GM18909 (cell line): ENCODE results near the gene DOCK9.
A peak's percentile ranks its signal among the peaks of the same experiment; 100 is the strongest.

ENCODE experiments used
- ATAC-seq: cut with Tn5 transposase; IDR thresholded peaks from one replicate; pipeline ENCODE4 v1.9.1; 2021; ENCODE audit warnings: mild to moderate bottlenecking; ENCODE audit not compliant: unreplicated experiment, poor library complexity

The DOCK9 gene

GRCh38 chr13:98866882-98867281 is 111.0 kb downstream of the DOCK9 start:
- ATAC-seq = no peak

GRCh38 chr13:98860491-98860890 is 117.4 kb downstream of the DOCK9 start:
- no peak for ATAC-seq

DNA sequence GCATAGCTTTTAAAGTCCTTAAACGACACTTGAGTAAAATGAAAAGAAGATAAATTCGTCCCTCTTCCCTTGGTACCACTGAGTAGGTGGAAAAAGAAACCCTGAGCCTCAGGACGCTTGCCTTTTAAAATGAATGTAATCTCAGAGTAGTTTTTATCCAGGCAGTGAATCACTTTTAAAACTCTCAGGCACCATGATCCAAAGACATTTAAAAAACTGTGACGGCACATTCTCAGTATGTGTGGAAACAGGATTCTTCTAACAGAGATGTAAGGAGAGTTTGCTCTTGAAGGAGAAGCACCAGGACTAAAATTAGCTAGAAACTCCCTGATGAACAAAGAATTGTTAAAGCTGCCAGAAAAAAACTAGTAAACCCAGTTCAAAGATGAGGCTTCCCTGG is 119.7 kb downstream of the DOCK9 start:
- no peak for ATAC-seq

DNA sequence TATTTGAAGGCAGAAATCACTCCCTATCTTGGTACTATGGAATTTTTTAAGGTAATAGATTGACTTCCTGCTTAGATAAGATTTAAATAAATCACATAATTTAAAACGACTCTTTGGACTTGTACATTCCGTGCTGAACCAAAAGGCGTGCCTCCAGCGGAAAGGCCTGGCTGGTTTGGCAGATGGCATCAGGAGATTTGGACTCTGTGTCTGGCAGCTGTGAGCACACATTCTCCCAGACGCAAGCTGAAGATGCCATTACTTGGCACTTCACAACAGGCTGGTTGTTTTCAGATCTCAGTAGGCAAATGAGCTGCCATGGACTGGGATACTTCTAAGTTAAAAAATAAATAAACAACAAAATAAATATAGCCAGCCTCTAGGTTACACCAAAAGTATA is 120.9 kb downstream of the DOCK9 start:
- ATAC-seq = no peak

- ATAC-seq = no peak
These were observed 123.4 kb downstream of the DOCK9 start for GRCh38 chr13:98854448-98854847.

DNA sequence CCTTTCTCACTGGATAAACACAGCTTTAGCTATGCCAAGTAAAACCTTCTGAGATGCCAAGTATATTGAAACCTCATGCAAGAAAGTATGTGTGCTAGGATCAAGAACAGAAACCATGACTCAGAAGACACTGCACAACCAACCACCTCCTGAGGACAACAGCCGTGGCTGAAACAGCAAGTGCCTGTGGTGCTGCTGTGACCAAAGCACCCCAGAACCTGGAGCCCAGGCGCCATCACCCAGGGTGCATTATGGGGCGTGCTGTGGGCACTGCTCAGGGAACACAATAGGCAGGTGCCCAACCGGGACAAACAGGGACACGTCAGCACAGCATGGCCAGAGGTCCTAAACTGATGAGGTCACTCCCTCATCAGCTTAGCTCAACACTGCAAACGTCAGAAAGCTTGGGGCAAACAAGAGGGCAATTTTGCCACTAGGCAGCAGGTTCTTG is 124.1 kb downstream of the DOCK9 start:
- peak; percentile 100 for ATAC-seq

- ATAC-seq = no peak
These were observed 126.6 kb downstream of the DOCK9 start for GRCh38 chr13:98851276-98851675.

DNA sequence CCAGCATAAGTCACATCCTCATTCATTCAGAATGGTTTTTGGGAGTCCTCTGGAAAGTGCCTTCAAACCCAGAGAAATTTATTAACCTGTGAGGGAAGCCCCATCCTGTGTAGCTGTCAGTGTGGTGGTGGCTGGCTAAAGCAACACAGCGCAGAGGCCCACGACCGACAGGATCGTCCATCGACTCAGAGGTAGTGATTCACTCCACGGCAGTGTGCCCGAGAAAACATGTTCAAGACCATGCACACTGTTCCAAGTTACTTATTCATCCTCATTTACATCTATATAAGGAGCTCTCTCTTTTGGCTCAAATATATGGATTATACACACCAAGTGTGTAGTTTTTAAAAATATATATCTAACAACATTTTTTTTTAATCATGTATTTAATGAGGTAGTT is 129.1 kb downstream of the DOCK9 start:
- ATAC-seq = no peak

DNA sequence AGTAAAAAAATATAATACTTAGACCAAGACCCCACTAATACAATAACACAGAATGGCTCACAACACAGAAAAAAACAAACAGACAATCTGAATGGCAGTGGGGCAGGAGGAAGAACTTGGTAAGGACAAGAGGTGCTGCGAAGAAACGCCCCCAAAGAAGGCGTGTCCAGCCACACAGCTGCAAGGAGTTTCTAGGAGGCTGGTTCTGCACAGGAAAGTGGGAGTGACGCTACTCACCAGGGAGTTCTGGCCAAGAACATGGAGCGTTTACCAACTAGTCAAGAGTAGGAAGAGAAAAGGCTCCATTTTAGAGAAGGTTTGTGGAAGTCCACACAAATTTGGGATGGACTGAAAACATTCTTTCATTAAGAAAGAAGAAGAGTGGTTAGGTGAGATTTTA is 130.1 kb downstream of the DOCK9 start:
- no peak for ATAC-seq

DNA sequence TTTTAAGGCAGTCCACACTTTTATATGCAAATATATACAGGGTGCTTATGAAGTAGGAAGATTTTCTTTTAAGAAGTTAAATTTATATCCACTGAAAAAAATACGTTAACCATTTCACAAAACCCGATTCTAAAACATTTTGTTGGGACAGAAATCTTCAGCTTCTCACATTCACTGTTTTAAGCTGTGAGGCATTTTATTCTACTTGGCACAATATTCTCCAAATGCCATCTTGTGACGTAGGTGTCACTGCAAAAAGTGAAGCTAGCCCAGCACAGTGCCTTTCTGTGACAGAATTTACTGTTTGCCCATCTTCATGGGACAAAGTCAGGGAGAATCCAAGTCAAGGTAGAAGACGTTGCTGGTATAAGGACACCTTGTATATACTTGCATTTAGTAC is 130.9 kb downstream of the DOCK9 start:
- no peak for ATAC-seq

GRCh38 chr13:98846521-98846920 is 131.3 kb downstream of the DOCK9 start:
- no peak for ATAC-seq

- no peak for ATAC-seq
These were observed 132.1 kb downstream of the DOCK9 start for GRCh38 chr13:98845742-98846141.

DNA sequence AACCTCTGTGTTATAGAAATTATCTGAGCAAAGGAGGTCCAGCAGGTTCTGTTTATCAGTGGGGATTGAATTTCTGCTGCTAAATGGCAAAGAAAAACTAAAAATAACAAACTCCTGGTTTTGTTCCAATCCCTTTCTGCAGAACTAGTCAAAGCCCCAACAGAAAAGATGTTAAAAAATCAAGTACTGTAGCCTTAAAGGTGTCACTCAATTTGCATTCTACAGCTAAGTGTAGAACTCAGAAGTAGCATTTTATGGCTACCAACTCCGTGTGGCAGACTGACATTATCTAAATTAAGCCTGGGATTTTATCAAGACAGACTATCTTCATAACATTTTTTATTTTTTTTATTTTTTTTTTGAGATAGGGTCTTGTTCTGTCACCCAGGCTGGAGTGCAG is 133.8 kb downstream of the DOCK9 start:
- ATAC-seq = no peak

DNA sequence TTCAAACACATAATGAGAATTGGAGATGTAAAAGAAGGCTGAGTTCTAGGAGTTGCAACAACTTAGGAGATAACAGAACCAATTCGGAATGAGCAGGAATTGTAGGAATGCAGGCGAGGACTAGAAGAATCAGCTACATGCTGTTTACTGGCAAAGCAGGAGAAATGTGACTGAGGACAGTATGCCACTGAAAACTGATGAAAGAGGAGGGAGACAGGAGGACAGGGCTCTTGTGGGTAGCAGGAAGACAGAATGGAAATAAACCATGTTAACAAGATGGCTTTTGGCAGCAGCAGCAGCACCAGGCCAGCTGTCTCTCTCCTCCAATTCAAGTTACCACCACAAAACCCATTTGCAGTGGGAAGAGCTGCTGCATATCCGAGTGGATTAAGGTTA is 134.4 kb downstream of the DOCK9 start:
- no peak for ATAC-seq

GRCh38 chr13:98842858-98843481 is 134.9 kb downstream of the DOCK9 start:
- peak; percentile 80 for ATAC-seq

- no peak for ATAC-seq
These were observed 135.8 kb downstream of the DOCK9 start for GRCh38 chr13:98842070-98842469.

DNA sequence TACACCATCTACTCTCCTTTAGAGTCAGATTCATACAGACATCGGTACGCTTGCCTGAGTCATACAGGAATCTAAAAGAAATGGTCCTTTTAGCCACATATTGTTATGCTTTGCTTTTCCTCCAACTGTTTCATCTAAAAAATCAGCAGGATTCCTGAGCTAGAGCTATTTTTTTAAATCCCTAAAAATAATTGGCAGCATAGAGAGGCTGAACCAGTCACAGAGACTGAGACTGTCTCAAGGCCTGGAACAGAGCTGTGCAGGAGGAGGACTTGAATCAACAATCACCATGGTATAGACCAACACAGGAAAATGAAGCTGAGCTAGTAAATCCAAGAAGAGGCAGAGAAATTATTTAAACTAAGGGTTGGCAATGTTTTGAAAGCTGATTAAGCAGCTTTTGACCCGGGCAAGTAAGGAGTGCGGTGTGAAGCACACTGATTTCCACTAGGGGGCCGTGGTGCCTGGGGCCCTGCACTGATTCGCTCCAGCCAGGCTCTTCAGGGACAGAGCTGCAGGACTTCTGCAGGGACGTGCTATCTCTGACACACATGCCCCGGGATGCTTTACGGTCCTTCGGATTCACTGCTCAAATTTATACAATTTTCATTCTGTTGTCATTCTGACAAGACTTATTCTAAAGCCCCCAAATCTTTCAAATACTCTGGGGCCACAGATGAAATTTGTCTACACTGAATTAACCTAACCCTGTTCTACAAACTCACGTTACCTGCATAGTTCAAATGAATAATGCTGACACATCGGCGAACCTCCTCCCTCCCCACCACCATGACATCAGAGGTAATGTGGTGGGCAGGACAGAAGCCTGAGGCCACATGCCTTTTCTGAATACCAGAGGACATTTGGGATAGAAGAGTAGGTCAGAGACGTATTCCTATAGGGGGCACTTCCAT is 137.8 kb downstream of the DOCK9 start:
- peak; percentile 91 for ATAC-seq

GRCh38 chr13:98838776-98839175 is 139.1 kb downstream of the DOCK9 start:
- no peak for ATAC-seq

- no peak for ATAC-seq
These were observed 140.0 kb downstream of the DOCK9 start for GRCh38 chr13:98837896-98838295.

DNA sequence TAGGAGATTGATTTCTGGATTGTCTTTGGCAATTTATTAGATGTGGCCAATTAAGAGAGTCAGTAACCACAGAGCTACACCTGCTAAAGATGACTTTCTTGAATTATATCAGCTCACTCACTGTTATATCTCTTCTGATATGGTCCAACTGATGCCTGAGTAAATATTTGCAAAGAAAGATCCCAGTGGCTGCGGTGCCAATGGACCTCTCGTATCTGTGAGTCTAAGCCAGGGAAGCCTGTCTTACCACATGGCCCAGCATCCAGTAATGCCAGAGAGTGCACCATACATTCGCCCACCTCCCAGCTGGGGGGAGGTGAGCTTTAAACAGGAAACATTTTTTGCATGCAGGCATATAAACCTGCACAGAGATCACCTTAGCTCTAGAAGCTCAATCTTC is 142.7 kb downstream of the DOCK9 start:
- no peak for ATAC-seq

DNA sequence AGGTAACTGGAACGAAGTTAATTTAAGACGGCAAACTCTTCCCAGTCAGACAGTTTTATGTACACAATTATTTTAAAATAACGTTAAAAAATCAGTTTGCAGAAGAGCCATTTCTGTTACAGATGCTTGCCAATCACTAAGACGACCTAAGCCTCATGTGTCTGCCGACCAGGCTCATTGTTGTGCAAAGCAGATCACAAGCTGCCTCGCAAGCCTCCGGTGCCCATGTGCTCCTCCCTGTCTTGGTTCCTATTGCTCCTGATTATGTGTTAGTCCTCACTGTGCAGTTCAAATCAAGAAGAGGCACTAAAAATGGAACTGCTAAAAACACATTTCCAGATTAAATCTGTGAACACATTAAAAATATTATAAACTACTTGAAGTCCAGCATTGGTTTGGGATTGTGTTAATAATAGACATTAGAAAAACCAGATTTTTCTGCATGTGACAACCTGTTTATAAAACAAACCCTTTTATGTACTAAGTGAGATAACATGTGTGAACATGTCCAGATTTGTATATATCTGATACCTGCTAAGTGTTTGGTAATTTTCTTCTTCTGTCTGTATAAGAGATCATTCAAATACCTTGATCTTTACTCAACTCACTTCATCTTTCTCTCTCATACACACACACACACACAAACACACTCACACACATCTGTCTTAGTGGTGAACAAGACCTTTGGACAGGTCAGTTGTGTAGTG is 143.5 kb downstream of the DOCK9 start:
- no peak for ATAC-seq
